ENCODE results near the gene LMBR1. TPM values are rescaled to one million over a fixed set of nuclear protein-coding genes. Genes with fewer than 3 reads are reported as not detected.
"Not testable (repeated sequence)": the region's sequence is repeated elsewhere in the genome, so short reads cannot be mapped to it uniquely, and the experiment has no call there.

LMBR1 gene
- total RNA-seq, 1 experiment from 2014 or later, result 151 TPM

GRCh38 chr7:156697283-156697682 lies 195.7 kb downstream of the LMBR1 start:
- not testable (repeated sequence) for DNase-seq (ENCODE audit: low spot score)

GRCh38 chr7:156693627-156694026 lies 199.4 kb downstream of the LMBR1 start:
- DNase-seq (ENCODE audit: low spot score), result peak; percentile 7

DNA sequence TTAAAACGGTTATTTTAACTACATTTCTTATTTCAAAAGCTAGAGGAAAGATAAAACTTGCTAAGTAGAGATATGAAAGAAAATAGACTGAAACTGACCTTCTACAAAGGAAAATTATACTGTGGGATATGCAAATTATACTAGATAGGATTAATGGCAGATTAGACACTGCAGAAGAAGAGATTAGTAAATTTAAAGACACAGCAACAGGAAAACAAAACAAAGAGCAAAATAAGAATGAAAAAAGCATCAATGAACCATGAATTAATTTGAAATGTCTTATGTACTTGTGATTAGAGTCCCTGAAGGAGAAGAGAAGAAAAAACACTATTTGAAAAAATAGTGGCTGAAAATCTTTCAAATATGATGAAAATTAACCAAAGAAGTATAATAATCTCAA lies 200.1 kb downstream of the LMBR1 start:
- DNase-seq (ENCODE audit: low spot score), result no peak

DNA sequence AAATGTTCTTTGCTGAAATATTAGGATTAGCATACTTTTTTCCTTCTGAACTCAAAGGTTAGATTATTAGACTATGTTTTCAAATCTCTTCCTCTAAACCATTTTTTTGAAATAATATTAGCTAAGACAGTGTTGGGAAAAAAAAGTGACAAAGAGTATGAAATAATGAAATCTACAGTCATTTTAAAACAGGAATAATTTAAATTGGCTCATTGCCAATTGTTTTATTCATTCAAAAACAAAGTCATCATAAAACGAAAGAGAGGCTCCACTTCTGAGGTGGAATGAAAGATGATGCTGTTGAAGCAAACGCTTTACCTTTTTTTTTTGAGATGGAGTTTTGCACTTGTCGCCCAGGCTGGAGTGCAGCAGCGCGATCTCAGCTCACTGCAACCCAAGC lies 201.2 kb downstream of the LMBR1 start:
- DNase-seq (ENCODE audit: low spot score), result no peak

- no peak for DNase-seq (ENCODE audit: low spot score)
Observed at GRCh38 chr7:156684661-156685060, 208.3 kb downstream of the LMBR1 start.

GRCh38 chr7:156684251-156684650 lies 208.7 kb downstream of the LMBR1 start:
- DNase-seq (ENCODE audit: low spot score), result no peak

- no peak for DNase-seq (ENCODE audit: low spot score)
Observed at GRCh38 chr7:156682928-156683327, 210.1 kb downstream of the LMBR1 start.

DNA sequence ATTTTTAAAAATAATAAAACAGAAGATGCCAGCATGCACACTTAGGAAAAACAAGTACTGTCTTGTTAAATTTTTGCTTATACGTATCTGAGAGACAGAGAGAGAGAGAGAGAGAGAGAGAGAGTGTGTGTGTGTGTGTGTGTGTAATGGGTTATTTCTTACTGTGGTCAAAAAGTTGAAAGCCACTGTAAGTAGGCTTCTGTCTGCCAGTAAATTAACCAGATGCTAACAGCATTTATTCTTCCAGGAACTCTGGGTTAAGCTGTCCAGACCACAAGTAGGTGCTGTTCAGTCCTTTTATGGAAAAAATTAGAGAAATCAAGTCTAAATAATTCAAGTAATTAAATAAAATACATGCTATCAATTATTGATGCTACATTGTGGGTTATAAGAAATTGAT lies 212.7 kb downstream of the LMBR1 start:
- no peak for DNase-seq (ENCODE audit: low spot score)

- DNase-seq (ENCODE audit: low spot score), result no peak
Observed at GRCh38 chr7:156677374-156678054, 215.5 kb downstream of the LMBR1 start.

DNA sequence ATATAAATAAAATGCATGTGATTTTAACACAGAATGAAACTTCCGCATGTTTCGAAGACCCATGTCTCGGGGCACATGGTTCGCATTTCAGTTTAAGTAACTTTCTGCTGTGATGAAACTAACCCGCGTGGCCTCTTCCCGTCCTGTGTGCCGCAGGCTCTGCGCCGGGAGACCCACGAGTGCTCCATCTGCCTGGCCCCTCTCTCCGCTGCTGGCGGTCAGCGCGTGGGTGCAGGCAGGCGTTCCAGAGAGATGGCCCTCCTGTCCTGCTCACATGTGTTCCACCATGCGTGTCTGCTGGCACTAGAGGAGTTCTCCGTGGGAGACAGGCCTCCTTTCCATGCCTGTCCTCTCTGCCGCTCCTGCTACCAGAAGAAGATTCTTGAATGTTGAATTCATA lies 216.7 kb downstream of the LMBR1 start:
- no peak for DNase-seq (ENCODE audit: low spot score)

DNA sequence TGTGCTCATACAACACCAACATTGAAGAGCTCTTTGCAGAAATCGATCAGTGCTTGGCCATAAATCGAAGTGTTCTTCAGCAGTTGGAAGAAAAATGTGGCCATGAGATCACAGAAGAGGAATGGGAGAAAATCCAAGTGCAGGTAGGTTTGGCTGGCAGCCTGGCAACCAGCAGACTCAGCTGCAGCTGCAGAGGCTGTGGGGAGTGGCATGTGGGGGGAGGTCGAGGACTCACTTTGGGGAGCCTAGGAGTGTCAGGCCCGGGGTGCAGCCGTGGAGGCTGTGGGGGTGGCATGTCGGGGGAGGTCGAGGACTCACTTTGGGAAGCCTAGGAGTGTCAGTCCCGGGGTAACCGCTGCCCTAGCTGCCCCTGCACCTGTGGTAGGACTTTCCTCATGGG lies 217.3 kb downstream of the LMBR1 start:
- DNase-seq (ENCODE audit: low spot score), result no peak

- DNase-seq (ENCODE audit: low spot score), result no peak
Observed at GRCh38 chr7:156673902-156674301, 219.1 kb downstream of the LMBR1 start.

- DNase-seq (ENCODE audit: low spot score), result no peak
Observed at GRCh38 chr7:156673454-156673853, 219.5 kb downstream of the LMBR1 start.

DNA sequence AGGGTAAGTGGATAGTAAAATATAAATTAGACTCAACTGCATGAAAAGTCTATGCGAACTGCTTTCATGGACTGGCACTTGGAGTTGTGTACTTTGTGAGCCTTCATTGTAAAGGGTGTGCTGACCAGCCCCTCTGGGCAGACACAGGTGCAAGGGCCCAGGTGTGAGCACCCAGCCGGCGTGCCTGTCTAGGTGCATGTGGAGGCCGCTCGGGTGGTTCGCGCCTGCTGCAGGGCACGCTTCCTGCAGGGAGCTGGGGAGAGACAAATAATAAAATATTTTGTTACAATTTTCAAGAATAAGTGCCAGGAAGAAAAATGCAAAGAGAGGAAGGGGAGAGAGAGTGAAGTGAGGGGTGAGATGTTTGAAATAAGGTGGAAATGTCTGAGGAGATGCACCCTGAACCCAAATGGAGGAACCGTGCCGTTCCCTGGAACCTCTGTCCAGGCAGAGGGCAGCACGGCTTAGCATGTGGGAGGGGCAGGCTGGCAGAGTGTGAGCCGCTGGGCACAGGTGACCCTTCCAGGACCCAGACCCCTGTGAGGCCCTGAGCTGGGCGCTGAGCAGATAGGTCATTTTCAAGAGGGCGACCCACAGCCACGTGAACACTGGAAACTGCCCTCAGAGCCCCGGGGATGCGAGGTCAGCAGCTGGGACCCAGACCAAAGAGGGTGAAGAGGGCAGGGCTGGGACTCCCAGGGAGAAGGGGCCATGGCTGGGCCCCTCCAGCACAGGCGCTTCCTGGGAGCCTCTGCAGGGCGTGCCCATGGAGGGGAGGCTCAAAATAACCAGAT lies 223.8 kb downstream of the LMBR1 start:
- no peak for DNase-seq (ENCODE audit: low spot score)

- peak; percentile 51 for DNase-seq (ENCODE audit: low spot score)
Observed at GRCh38 chr7:156668130-156668741, 224.7 kb downstream of the LMBR1 start.

- peak; percentile 19 for DNase-seq (ENCODE audit: low spot score)
Observed at GRCh38 chr7:156667110-156667426, 225.9 kb downstream of the LMBR1 start.

GRCh38 chr7:156666368-156667109 lies 226.4 kb downstream of the LMBR1 start:
- peak; percentile 55 for DNase-seq (ENCODE audit: low spot score)

- DNase-seq (ENCODE audit: low spot score), result no peak
Observed at GRCh38 chr7:156665101-156665500, 227.9 kb downstream of the LMBR1 start.

DNA sequence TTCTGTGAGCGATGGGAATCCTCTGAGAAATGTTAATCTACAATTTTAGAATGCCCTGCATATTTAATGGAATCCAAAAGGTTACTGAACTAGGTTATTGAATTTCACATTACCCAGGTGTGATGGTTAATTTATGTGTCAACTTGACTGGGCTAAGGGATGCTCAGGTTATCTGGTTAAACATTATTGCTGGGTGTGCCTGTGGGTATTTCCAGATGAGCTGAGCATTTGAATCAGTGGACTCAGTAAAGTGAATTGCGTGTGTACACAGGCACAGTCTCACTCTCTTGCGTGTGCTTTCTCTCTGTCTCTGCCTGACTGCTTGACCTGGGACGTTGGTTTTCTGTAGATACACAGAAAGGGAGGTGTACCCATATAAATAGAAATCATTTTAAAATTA lies 230.7 kb downstream of the LMBR1 start:
- no peak for DNase-seq (ENCODE audit: low spot score)

GRCh38 chr7:156661637-156662036 lies 231.3 kb downstream of the LMBR1 start:
- DNase-seq (ENCODE audit: low spot score), result no peak

GRCh38 chr7:156659961-156660360 lies 233.0 kb downstream of the LMBR1 start:
- DNase-seq (ENCODE audit: low spot score), result no peak

DNA sequence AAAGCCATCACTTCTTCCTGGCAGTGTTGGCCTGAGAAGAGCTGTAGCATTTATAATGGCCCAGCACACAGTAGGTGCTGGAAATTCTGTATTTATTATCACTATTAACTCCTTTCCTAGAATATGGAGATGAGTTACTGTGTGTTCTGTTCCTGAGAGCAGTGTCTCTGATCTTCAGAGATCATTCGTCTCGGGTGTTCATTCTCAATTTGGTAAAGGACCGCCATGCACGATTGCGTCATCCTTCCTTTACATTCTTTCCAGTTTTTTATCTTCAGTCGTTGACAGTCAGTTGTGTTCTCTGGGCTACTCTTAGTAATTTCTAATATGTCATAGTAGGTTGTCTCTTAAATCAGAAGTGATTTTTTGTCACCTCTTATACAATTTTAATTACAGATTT lies 233.8 kb downstream of the LMBR1 start:
- DNase-seq (ENCODE audit: low spot score), result no peak
